ENCODE measurements around the gene RNF213.

The RNF213 gene

DNA sequence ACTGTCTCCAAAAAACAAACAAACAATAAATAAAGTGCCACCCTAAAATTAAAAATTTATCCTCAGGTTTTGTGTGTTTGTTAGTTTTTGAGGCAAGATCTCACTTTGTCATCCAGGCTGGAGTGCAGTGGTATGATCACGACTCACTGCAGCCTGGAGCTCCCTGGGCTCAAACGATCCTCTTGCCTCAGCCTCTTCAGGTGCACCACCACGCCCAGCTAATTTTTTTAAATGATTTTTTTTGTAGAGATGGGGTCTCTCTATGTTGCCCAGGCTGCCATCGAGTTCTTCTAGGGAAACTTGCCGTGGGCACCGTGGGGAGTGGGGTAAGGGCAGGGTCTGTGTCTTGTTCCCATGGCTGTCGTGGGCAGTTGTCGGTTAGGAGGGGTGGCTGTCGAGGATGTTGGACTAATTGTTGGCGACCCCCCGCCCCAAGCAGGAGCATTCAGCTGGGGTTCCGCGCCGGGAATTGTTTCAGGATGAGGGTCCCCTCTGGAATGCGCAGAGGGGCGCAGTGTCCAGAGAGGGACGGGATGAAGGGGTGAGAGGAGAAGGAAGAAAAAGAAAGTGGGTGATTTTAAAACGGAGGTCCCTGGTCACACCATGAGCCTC lies 1.1 kb upstream of the RNF213 start:
- H3K4me1 ChIP-seq (ENCODE audit: control insufficient read depth in 2 of 2, insufficient read depth in 2 of 2, low read length in 2 of 2): peaks cover 46 to 49% of the 10 kb centered on the region in 2 donors
- H3K27ac ChIP-seq (ENCODE audit: low read depth in 2 of 2, low read length in 2 of 2): peak overlapping the region; percentile 80 to 85
- H3K9me3 ChIP-seq (ENCODE audit: control insufficient read depth in 2 of 2, low read length in 2 of 2): no peaks in the 10 kb centered on the region
- peak overlapping the region; percentile 68 to 76 for H3K9ac ChIP-seq (ENCODE audit: low read depth in 1 of 2, low read length in 2 of 2)
- H3K36me3 ChIP-seq (ENCODE audit: control insufficient read depth in 2 of 2, insufficient read depth in 2 of 2, low read length in 2 of 2): no peaks in the 10 kb centered on the region
- peak overlapping the region; percentile 63 to 66 for H3K4me3 ChIP-seq (ENCODE audit: low read length in 2 of 2)
- H3K27me3 ChIP-seq (ENCODE audit: control insufficient read depth in 2 of 2, insufficient read depth in 2 of 2, low read length in 2 of 2): no peaks in the 10 kb centered on the region

DNA sequence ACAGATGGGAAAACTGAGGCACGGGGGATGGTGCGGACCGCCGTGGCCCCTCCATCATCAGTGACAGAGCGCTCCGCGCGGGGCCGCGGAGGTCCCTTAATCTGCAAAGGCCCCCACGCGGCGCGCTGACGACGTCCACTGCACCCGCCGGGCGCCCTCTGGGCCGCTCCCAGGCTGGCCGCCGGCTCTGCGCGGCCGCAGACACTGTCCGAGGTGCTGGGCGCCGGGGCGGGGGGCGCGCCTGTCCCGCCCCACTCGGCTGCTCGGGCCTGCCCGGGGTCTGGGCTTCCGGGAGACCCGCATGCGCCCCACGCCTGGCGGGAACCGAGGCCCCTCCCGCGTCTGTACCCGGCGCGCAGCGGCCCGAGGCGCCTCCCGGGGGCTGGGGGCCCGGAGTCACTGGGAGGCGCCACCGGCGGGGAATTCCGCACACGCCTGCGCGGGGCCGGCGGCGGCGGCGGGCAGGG lies 550 bp upstream of the RNF213 start:
- Histone ChIP-seq H3K9ac (ENCODE audit: low read depth in 1 of 2, low read length in 2 of 2) (peak overlapping the region; percentile 68 to 76), H3K36me3 (ENCODE audit: control insufficient read depth in 2 of 2, insufficient read depth in 2 of 2, low read length in 2 of 2) (no peaks in the 10 kb centered on the region), H3K4me1 (ENCODE audit: control insufficient read depth in 2 of 2, insufficient read depth in 2 of 2, low read length in 2 of 2) (peaks cover 44 to 45% of the 10 kb centered on the region in 2 donors), H3K27ac (ENCODE audit: low read depth in 2 of 2, low read length in 2 of 2) (peak overlapping the region; percentile 80 to 85), H3K4me3 (ENCODE audit: low read length in 2 of 2) (peak overlapping the region; percentile 63 to 66), H3K27me3 (ENCODE audit: control insufficient read depth in 2 of 2, insufficient read depth in 2 of 2, low read length in 2 of 2) (no peaks in the 10 kb centered on the region), H3K9me3 (ENCODE audit: control insufficient read depth in 2 of 2, low read length in 2 of 2) (no peaks in the 10 kb centered on the region)

DNA sequence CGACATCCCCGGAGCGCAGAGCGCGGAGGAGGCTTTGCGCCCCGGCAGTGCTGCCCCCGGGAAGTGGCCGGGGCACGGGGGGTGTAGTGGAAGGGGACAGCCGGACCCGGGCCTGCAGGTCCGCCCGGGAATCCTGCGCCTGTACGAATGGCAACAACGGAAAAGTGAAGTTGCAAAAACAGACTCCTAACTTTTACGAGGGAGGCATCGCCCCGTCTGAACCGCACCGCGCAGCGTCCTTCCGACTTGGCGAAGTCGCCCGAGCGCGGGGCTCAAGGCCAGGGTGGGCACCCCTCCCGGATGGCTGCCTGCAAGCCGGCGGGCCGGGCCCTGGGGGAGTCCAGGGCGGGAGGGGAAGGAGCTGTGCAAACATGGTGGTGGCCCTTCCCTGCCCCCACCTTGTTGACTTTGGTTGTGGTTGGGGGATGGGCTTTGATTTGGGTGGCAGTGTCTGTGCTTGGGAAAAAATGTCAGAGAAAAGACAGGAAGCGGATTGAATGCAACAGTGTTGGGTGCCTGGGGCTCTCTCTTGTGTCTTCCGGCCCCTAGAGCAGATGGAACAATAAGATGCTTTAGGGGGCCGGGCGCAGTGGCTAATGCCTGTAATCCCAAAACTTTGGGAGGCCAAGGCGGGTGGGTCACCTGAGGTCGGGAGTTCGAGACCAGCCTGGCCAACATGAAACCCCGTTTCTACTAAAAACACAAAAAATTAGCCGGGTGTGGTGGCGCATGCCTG lies 675 bp downstream of the RNF213 start:
- Histone ChIP-seq H3K4me3 (ENCODE audit: low read length in 2 of 2) (peak overlapping the region; percentile 84 to 85), H3K9ac (ENCODE audit: low read depth in 1 of 2, low read length in 2 of 2) (peak overlapping the region; percentile 85 to 91), H3K36me3 (ENCODE audit: control insufficient read depth in 2 of 2, insufficient read depth in 2 of 2, low read length in 2 of 2) (peaks cover 4 to 7% of the 10 kb centered on the region in 2 donors), H3K27ac (ENCODE audit: low read depth in 2 of 2, low read length in 2 of 2) (peak overlapping the region; percentile 96), H3K9me3 (ENCODE audit: control insufficient read depth in 2 of 2, low read length in 2 of 2) (no peaks in the 10 kb centered on the region), H3K27me3 (ENCODE audit: control insufficient read depth in 2 of 2, insufficient read depth in 2 of 2, low read length in 2 of 2) (no peaks in the 10 kb centered on the region), H3K4me1 (ENCODE audit: control insufficient read depth in 2 of 2, insufficient read depth in 2 of 2, low read length in 2 of 2) (peaks cover 46 to 53% of the 10 kb centered on the region in 2 donors)

GRCh38 chr17:80261895-80262279 lies 1.2 kb downstream of the RNF213 start:
- Histone ChIP-seq H3K36me3 (ENCODE audit: control insufficient read depth in 2 of 2, insufficient read depth in 2 of 2, low read length in 2 of 2) (peaks cover 4 to 7% of the 10 kb centered on the region in 2 donors), H3K4me1 (ENCODE audit: control insufficient read depth in 2 of 2, insufficient read depth in 2 of 2, low read length in 2 of 2) (peaks cover 46 to 53% of the 10 kb centered on the region in 2 donors), H3K4me3 (ENCODE audit: low read length in 2 of 2) (peak overlapping the region; percentile 84 to 85), H3K27ac (ENCODE audit: low read depth in 2 of 2, low read length in 2 of 2) (peak overlapping the region; percentile 96), H3K9ac (ENCODE audit: low read depth in 1 of 2, low read length in 2 of 2) (peak overlapping the region; percentile 38 to 91), H3K27me3 (ENCODE audit: control insufficient read depth in 2 of 2, insufficient read depth in 2 of 2, low read length in 2 of 2) (no peaks in the 10 kb centered on the region), H3K9me3 (ENCODE audit: control insufficient read depth in 2 of 2, low read length in 2 of 2) (no peaks in the 10 kb centered on the region)

DNA sequence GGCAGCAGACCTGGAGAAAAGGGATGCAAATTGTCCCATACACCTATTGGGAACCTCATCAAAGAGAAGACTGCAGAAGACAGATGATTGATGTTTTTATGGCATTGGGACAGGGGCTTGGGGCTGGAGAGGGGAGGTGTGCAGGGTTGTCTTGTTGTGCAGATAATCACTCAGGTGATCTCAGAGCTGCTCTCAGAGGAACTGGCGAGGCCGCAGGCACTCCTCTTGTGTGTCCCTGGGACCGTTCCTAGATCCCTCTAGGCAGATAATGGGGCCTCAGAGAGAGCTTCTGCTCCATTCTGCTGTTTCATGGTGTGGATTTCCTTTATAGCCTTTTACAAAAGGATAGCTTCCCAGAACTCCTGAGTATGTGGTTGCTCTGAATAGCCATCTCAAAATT lies 1.6 kb downstream of the RNF213 start:
- H3K27ac ChIP-seq (ENCODE audit: low read depth in 2 of 2, low read length in 2 of 2): peak overlapping the region; percentile 96
- H3K36me3 ChIP-seq (ENCODE audit: control insufficient read depth in 2 of 2, insufficient read depth in 2 of 2, low read length in 2 of 2): peaks cover 4 to 7% of the 10 kb centered on the region in 2 donors
- H3K27me3 ChIP-seq (ENCODE audit: control insufficient read depth in 2 of 2, insufficient read depth in 2 of 2, low read length in 2 of 2): no peaks in the 10 kb centered on the region
- no peaks in the 10 kb centered on the region for H3K9me3 ChIP-seq (ENCODE audit: control insufficient read depth in 2 of 2, low read length in 2 of 2)
- H3K4me3 ChIP-seq (ENCODE audit: low read length in 2 of 2): peak overlapping the region in 1 of 2 donors; percentile 85
- no peak overlapping the region for H3K9ac ChIP-seq (ENCODE audit: low read depth in 1 of 2, low read length in 2 of 2)
- peaks cover 46 to 53% of the 10 kb centered on the region in 2 donors for H3K4me1 ChIP-seq (ENCODE audit: control insufficient read depth in 2 of 2, insufficient read depth in 2 of 2, low read length in 2 of 2)

- Histone ChIP-seq H3K27me3 (ENCODE audit: control insufficient read depth in 2 of 2, insufficient read depth in 2 of 2, low read length in 2 of 2) (no peaks in the 10 kb centered on the region), H3K9me3 (ENCODE audit: control insufficient read depth in 2 of 2, low read length in 2 of 2) (no peaks in the 10 kb centered on the region), H3K4me1 (ENCODE audit: control insufficient read depth in 2 of 2, insufficient read depth in 2 of 2, low read length in 2 of 2) (peaks cover 41 to 48% of the 10 kb centered on the region in 2 donors), H3K27ac (ENCODE audit: low read depth in 2 of 2, low read length in 2 of 2) (peak overlapping the region; percentile 57 to 72), H3K4me3 (ENCODE audit: low read length in 2 of 2) (peak overlapping the region; percentile 64 to 82), H3K9ac (ENCODE audit: low read depth in 1 of 2, low read length in 2 of 2) (peak overlapping the region in 1 of 2 donors; percentile 47), H3K36me3 (ENCODE audit: control insufficient read depth in 2 of 2, insufficient read depth in 2 of 2, low read length in 2 of 2) (peaks cover 4 to 9% of the 10 kb centered on the region in 2 donors)
Measured at GRCh38 chr17:80262775-80263244, 2.2 kb downstream of the RNF213 start.

- Histone ChIP-seq H3K27me3 (ENCODE audit: control insufficient read depth in 2 of 2, insufficient read depth in 2 of 2, low read length in 2 of 2) (no peaks in the 10 kb centered on the region), H3K9ac (ENCODE audit: low read depth in 1 of 2, low read length in 2 of 2) (peak overlapping the region; percentile 63 to 64), H3K9me3 (ENCODE audit: control insufficient read depth in 2 of 2, low read length in 2 of 2) (no peaks in the 10 kb centered on the region), H3K4me3 (ENCODE audit: low read length in 2 of 2) (peak overlapping the region; percentile 64 to 82), H3K4me1 (ENCODE audit: control insufficient read depth in 2 of 2, insufficient read depth in 2 of 2, low read length in 2 of 2) (peaks cover 41 to 42% of the 10 kb centered on the region in 2 donors), H3K27ac (ENCODE audit: low read depth in 2 of 2, low read length in 2 of 2) (peak overlapping the region; percentile 57 to 72), H3K36me3 (ENCODE audit: control insufficient read depth in 2 of 2, insufficient read depth in 2 of 2, low read length in 2 of 2) (peaks cover 4 to 16% of the 10 kb centered on the region in 2 donors)
Measured at GRCh38 chr17:80263253-80264204, 2.9 kb downstream of the RNF213 start.

GRCh38 chr17:80264205-80265075 lies 3.8 kb downstream of the RNF213 start:
- no peaks in the 10 kb centered on the region for H3K9me3 ChIP-seq (ENCODE audit: control insufficient read depth in 2 of 2, low read length in 2 of 2)
- H3K36me3 ChIP-seq (ENCODE audit: control insufficient read depth in 2 of 2, insufficient read depth in 2 of 2, low read length in 2 of 2): peaks cover 11 to 24% of the 10 kb centered on the region in 2 donors
- H3K4me3 ChIP-seq (ENCODE audit: low read length in 2 of 2): peak overlapping the region; percentile 64 to 82
- no peaks in the 10 kb centered on the region for H3K27me3 ChIP-seq (ENCODE audit: control insufficient read depth in 2 of 2, insufficient read depth in 2 of 2, low read length in 2 of 2)
- peaks cover 41% of the 10 kb centered on the region in 2 donors for H3K4me1 ChIP-seq (ENCODE audit: control insufficient read depth in 2 of 2, insufficient read depth in 2 of 2, low read length in 2 of 2)
- H3K9ac ChIP-seq (ENCODE audit: low read depth in 1 of 2, low read length in 2 of 2): peak overlapping the region; percentile 63 to 64
- peak overlapping the region in 1 of 2 donors; percentile 72 for H3K27ac ChIP-seq (ENCODE audit: low read depth in 2 of 2, low read length in 2 of 2)
